Erythroblast (primary cell): Measurements from ENCODE around the gene IL2RA.

Source experiments
- GATA1 ChIP-seq: IDR thresholded peaks from 2 replicates; pipeline ENCODE4 v1.6.1; 2011; ENCODE audit warnings: low read depth, mild to moderate bottlenecking, control low read depth, low read length, moderate library complexity
- POLR2A ChIP-seq: IDR thresholded peaks from 2 replicates; pipeline ENCODE4 v1.6.1; 2011; ENCODE audit warnings: mild to moderate bottlenecking, low read length

DNA sequence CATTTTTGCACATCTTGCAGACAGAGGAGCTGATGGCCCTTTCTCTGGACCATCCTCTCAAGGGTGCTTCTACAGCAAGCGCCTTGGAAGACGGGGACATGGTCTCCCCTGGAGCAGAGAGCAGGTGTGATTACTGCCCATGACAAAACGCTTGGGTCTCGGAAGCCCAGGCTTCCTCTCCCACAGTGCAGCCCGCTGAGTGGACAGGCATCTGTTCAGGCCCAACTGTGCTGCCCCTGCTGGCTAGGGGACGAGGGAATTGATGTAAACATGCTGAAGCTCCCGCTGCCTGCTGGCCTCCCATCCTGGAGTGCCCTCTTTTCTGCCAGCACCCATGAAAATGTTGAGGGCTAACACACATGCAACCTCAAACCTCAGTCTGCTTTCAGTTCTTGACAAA lies 99.1 kb downstream of the IL2RA start:
- TF ChIP-seq POLR2A, result no peak
- TF ChIP-seq GATA1, result no peak
